ENCODE data around the gene DHX38. TPM values are rescaled to one million over a fixed set of nuclear protein-coding genes. Genes with fewer than 3 reads are reported as not detected.

Gene DHX38
- total and polyA plus RNA-seq, 2 of the 13 experiments (the other 11 are each of a cell fraction or from before 2014, with no cell fraction given), result 54.4 to 85.9 TPM

- TF ChIP-seq ZSCAN30 (CRISPR knock-in tag; IDR thresholded peaks at IDR 0.05) (peak; percentile 76), ZBTB38 (CRISPR knock-in tag; IDR thresholded peaks at IDR 0.05) (peak; percentile 19; the same call in 1 of the 2 replicates), ZNF251 (CRISPR knock-in tag; IDR thresholded peaks at IDR 0.05) (no peak), AKNA (CRISPR knock-in tag; IDR thresholded peaks at IDR 0.05; ENCODE audit: borderline replicate concordance) (no peak; the same call in 1 of the 2 replicates), ZNF160 (CRISPR knock-in tag; IDR thresholded peaks at IDR 0.05) (no peak), AGO2 (optimal IDR thresholded peaks at IDR 0.05; ENCODE audit: low read depth, low read length) (peak; percentile 68), SMC3 (IDR thresholded peaks at IDR 0.05; ENCODE audit: low read length) (no peak; the same call in 1 of the 2 replicates), FLYWCH1 (CRISPR knock-in tag; IDR thresholded peaks at IDR 0.05) (no peak), SIX4 (CRISPR knock-in tag; IDR thresholded peaks at IDR 0.05) (peak; percentile 35; the same call in 1 of the 2 replicates), POLR2A (IDR thresholded peaks at IDR 0.05; ENCODE audit: insufficient read depth in 1 of 2, low read depth in 2 of 2, low read length in 2 of 2) (peak; percentile 69 to 95), ZNF574 (CRISPR knock-in tag; IDR thresholded peaks at IDR 0.05) (peak; percentile 99), ZBTB33 (CRISPR knock-in tag; IDR thresholded peaks at IDR 0.05) (no peak; the same call in none of the 2 replicates), CREM (IDR thresholded peaks at IDR 0.05) (peak; percentile 99), CREM (CRISPR knock-in tag; IDR thresholded peaks at IDR 0.05) (no peak), RBAK (CRISPR knock-in tag; IDR thresholded peaks at IDR 0.05) (no peak), ZBTB20 (CRISPR knock-in tag; IDR thresholded peaks at IDR 0.05; ENCODE audit: borderline replicate concordance, low read depth) (peak; percentile 81), DR1 (CRISPR knock-in tag; IDR thresholded peaks at IDR 0.05) (peak; percentile 64)
These were observed at the start of gene DHX38, which contains the start of gene TXNL4B (continued) for GRCh38 chr16:72093448-72094265.
